NCI-H2227 (cell line): ENCODE measurements around the gene ISM1.

Source experiments
- DNase-seq: peaks from one replicate; lab custom pipeline; 2025; ENCODE audit not compliant: unreplicated experiment; lab: John Stamatoyannopoulos, UW

ISM1 gene

DNA sequence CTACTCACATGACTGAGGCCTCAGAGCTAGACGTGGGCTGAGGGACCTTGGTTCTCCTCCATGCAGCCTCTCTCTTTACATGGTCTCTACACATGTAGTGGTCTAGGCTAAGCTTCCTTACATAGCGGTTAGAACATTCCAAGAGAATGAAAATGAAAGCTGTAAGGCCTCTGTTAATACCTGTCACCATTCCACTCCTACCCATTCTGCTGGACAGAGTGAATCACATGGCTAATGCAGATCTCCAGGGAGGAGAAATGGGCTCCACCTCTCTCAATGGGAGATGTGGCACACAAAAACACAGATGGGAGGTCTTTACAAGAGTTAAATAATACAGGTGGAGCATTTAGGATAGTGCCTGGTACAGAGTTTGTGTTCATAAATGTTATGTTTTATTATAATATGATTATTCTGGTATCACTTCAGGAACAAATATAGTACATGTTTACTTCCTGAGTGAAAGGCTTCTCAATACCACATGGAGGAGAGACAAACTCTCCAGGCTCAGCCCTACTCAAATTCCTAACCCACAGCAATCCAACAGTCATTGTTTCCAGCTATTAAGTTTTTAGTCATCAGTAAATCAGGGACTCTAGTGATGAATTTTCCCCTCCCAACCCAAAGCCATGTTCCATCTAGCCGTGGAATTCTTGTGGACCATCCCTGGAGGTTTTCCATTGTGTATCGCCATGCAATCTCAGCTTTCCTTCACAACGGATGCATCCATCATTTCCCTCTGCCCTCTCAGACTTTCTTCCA, 57.9 kb downstream of the ISM1 start:
- DNase-seq = no peak

DNA sequence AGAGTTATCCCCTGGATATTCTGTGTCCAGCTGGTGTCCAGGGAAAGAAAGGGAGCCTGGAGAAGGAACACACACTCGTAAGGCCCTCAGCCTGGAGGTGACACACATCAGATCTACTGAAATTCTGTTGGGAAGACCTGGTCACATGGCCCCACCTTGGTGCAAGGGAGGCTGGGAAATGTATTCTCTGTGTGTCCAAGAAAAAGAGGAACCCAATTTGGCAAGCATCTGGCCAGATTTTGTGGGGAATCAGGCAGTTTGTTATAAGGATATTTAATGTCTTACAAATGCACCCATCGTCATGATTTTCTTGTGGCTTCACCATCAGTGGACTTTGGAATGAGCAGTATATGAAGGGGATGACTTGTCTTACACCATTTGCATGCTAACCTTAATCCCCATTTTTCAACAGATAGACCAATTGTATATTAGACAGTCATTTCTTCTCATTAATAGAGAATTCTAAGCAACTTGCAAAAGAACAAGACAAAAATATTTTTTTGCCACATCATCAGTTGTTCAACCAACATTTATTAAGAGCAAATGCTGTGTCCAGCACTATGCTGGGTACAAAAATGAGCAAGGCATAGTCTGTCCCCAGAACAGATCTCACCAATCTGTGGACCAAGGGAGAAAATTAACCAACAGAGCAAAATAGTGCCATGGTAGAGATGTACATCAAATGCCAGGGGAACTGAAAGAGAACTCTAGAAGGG, 59.7 kb downstream of the ISM1 start:
- no peak for DNase-seq

DNA sequence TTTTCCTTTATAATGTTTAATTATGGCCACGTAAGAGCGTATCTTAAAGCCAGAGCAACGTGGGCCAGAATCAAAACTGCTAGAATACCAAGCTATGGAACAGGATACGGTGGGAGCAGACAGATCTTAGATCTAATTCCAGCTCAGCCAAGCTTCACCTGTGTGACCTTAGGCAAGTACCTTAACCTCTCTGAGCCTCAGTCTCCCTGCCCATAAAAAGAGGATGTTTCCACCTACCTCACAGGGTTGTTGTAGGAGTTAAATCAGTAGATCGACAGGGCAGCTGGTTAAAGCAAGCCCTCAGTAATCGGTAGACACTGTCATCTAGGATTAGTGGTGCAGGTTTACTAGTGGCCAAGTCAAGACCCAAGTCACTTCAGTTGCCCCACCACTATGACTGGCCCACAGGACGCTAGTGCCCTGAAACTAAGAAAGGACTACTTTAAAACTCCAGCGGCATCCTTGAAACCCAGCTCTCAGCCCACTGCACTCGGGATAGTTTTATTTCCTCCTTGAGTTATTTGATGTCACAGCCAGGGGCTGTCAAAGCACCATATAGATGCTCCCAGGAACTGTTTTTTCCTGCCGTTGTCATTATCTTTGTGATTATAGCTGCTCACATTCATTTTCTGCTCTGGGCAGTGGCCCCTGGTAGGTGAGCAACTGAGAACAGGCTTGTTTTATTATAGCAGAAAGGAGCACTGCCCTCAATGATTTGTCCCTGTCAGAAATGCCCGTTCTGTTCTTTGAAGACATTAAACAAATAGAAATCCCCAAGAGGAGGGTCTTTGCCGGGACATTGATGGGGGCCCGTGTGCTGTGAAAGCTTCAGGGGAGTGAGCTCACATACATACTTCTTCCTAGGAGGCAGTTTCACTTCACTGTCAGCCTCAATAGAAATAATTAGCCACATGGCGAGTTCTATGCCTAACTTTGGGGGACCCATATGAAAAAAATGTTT, 63.1 kb downstream of the ISM1 start:
- peak; percentile 22 for DNase-seq

DNA sequence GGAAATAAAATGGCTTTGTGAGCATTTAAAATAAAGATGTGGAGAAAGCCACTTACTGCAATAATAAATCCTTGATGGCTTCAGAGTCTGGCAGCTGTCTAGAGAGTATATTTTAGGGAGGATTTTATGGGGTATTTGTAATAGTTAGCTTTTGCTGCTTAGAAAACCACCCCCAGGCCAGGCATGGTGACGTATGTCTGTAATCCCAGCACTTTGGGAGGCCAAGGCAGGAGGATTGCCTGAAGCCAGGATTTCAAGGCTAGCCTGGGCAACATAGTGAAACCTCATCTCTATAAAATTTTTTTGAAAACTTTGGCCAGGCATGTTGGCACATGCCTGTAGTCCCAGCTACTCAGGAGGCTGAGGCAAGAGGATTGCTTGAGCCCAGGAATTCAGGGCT, 63.8 kb downstream of the ISM1 start:
- no peak for DNase-seq

DNA sequence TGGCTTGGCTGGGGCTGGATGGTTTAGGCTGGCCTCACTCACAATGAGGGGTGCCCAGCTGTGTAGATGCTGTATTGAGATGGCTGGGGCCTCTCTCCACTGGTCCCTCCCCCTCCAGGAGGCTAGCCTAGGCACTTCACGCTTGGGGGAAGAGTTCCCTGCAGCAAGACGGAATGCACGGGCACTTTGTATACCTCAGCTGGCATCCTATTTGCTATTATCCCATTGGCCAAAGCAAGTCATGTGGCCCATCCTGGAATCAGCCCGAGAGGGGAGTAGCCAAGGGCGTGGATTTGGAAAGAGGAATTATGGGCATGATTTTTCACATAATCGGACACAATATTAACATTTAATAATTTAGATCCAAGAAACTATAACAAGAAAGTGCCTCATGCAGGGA, 64.3 kb downstream of the ISM1 start:
- DNase-seq = no peak

DNA sequence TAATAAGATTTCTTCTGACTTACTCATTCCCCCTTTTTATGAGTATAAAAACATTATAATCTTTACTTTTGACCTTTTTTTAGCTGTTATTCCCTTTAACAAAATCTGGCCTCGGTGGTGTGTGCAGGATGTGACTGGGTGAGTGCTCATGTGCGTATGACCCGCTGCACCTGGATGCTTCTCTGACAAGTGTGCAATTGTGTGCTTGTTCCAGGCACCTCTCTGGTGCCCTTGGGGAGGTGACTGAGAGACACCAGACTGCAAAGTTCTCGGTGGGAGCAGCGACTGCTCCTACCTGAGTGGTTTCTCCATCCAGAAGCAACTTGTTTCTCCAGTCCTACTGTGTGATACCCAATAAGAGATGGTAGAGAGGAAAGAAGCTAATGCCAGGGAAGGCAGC, 65.0 kb downstream of the ISM1 start:
- DNase-seq = no peak

DNA sequence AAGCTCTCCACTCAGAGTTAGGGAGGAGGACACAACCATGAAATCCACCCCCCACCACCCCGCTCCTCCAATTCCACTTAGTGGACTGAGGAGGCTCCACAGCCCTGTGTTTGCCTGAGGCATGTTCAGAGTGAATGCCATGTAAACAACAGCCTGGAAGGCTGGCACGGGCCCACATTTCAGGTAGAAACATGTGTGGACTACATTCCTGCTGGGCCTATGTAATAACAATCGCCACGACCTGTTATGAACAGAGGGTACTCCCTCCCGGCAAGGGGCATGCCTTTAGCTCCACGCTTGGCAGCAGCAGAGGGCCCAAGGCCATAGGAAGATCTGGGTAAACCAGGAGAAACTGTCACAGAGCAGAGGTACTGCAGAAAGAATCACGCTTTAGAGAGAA, 65.5 kb downstream of the ISM1 start:
- no peak for DNase-seq

DNA sequence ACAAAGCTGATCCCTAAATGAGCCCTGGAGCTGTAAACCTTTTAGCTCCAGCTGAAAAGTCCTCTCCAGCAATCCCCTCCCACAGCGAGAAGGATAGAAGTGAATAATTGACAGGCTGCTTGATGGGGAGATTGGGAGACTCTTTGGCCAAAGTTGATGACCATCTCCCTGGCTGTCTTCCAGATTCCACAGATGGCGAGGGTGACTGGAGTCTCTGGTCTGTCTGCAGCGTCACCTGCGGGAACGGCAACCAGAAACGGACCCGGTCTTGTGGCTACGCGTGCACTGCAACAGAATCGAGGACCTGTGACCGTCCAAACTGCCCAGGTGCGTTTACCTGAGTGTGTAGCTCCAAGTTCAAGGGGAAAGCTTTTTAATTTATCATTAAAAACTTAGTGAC, 67.3 kb downstream of the ISM1 start:
- DNase-seq = no peak

DNA sequence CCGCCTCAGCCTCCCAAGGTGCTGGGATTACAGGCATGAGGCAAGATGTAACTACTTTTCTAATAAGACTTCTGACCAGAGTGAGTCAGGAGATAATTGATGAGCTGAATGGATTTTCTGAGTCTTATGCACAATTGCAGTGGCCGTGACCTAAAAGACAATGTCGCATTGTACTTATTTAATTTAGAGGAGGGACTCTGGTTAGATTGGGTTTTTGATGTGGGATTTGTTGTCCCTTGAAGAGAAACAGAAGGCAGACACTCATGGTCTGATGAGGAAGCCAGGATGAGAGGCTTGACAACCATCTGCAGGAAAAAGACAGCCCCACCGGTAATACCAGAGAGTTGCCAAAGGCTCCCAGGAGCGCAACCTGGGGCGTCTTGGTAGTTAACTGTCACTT, 68.0 kb downstream of the ISM1 start:
- no peak for DNase-seq

DNA sequence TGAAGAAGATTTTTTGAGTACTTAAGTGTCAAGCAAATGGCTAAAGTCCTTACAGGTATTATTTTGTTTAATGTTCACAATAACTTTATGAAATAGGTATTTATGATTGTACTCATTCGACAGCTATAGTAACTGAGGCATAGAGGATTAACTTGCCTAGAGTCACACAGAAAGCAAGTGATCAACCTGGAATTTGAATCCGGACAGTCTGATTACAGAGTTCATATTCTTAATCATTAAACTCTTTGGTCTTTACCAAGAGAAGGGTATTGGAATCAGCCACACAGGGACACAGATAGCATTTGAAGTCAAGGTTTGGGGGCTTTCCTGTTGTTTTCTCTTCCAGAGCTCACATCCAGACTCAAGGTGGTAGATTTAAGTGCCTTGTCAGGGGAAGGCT, 69.7 kb downstream of the ISM1 start:
- DNase-seq = no peak

DNA sequence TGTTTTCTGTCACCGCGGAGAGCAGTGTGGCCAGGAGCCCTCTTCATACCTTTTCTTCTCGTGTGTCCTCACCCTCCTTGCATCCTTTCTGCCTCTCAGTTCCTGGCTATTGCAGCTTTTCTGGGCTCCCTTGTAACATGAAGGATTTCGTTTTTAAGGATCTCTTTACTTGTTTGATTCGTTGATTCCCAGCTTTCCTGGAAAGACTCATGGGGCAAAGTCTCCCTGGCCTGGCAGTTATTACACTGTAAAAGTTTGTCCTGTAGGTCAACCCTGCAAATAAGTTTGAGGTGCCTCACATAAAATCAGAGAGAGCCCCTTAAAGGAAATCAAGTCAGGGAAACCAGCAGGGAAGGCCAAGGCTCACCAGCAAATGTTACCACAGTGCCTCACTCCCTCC, 70.1 kb downstream of the ISM1 start:
- DNase-seq = no peak

DNA sequence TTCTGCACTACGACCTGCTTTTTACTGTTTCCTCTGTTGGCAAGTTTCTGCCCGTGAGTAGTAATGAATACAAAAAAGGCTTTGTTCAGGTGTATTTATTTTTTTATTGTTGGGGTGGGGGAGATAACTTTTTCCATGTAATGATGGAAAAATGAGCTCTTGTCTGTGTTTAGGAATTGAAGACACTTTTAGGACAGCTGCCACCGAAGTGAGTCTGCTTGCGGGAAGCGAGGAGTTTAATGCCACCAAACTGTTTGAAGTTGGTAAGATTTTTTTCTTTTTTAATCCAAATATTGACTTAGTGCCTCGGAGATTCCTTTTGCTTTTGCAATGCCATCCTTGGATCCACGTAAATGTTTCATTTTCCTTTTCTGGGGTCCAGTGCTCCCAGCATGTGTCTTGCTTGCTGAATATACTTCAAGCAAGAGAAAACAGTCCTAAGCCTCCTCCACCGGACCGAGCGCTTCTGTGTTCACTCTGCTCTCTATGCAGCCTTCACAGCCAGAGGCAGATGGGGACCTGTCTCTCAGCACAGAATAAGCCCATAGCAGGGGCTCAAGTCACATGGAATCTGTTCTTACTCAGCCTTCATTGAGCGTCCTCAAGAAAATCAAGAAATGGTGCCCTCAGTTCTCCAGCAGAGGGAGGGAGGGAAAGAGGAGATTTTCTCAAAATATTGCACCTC, 71.3 kb downstream of the ISM1 start:
- DNase-seq = no peak

DNA sequence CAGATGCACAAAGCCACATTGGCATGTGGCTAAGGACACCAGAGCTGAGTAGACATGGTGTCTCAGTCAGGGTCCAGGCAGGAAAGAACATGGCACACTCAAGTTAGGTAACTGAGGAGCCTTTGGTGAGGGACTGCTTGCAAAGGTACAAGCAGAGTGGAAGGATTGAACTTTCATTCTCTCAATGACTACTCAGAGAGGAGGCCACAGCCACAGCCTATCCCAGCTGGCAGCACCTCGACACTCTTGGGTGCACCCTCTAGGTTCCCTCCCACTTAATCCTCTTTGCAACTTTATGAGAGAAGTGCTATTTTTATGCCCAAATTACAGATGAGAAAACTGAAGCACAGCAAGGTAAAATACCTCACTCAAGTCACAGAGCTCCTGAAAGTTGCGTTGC, 73.4 kb downstream of the ISM1 start:
- DNase-seq = no peak

DNA sequence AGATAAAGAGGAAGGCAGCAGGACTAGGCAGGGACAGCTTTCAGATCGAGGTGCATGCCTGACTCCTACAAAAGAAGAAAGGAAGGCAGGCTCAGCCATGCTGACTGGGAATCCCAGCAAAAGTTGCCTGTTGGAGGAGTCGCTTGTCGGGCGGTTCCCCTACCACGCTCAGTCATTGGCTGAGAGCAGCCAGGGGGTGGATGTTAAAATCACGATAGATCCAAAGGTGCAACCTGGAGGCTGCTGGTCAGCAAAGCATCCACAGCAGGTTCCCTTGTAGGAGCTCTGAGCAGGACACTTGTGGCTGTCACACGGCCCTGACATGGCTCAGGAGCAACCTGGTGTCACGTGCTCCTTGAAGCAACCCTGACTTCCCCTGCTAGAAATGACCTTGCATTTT, 74.6 kb downstream of the ISM1 start:
- no peak for DNase-seq

DNA sequence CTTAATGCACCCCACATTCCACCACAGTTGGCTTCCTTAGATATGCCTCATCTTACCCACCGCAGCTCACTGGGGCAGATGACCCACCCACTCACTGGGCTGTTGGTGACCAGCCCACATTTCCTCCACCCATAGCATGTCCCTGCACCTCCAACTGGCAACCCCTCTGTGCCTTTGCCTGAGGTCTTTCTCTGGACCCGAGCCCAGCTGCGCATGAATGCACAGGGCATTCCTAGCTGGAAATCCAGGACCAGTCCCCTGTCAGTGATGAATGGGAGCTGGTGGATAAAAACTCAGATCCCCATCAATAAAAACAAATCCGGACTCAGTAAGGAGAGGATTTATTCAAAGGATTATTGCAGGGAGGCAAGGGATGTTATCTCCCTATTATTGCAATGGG, 75.0 kb downstream of the ISM1 start:
- no peak for DNase-seq

DNA sequence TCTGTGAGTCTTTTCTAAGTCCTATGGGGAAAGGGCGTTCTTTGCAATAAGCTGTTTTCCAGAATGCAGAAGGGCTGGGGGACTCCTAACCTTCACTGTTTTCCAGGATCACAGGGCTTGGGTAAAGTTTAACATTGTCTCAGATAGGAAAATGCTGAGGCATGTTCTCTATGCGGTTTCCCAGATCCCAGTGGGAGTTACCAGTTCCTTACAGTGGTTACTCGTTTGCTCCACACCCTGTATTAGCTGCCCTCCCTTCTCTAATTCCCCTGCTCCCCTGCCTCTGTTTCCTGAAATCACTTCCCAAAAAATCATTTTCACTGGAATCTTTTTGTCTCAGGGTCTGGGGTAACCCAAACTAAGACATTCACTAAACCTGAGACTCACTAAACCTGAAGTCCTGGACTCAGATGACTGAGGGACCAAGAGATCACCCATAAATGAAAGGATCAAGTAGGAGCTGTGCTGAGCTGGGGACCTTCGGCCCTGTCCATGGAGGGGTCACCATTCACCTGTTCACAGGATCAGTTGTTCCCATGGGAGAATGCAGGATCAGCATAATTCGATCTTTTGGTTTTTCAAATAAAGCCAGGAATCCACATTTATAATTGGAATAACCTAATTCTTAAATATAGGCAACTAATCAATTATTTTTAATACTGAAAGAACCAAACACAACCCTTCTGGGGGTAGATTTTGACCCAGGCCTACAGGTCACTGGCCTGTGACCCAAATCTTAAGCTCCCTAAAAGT, 76.2 kb downstream of the ISM1 start:
- DNase-seq = no peak

DNA sequence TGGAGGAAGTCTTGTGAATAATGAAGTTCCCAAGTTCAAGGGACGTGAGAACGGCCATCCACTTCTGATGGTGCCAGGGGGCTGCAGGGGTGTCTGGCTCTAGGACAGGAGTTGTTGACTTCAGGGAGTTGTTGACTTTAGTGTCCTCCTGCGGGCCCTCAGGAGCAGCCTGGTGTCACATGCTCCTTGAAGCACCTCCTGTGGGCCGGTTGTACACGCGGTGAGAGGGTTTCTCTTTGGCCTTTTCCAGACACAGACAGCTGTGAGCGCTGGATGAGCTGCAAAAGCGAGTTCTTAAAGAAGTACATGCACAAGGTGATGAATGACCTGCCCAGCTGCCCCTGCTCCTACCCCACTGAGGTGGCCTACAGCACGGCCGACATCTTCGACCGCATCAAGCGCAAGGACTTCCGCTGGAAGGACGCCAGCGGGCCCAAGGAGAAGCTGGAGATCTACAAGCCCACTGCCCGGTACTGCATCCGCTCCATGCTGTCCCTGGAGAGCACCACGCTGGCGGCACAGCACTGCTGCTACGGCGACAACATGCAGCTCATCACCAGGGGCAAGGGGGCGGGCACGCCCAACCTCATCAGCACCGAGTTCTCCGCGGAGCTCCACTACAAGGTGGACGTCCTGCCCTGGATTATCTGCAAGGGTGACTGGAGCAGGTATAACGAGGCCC, 77.8 kb downstream of the ISM1 start:
- DNase-seq = no peak

DNA sequence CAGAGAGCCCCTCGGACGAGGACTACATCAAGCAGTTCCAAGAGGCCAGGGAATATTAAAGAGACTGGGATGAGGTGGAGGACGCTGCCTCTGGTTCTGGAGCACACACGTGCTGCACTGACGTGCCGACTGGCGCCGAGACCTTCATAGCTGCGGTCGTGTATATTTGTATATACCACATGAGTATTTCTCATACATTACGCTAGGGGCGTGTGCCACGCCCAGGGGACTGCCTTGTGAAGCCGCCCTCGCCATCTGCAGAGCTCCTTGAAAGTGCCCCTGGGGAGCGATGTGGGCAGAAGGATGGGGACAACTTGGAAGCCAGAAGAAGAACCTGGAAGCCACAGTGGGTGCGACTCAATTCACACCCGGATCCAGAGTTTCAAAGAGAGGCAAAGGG, 78.3 kb downstream of the ISM1 start:
- no peak for DNase-seq

DNA sequence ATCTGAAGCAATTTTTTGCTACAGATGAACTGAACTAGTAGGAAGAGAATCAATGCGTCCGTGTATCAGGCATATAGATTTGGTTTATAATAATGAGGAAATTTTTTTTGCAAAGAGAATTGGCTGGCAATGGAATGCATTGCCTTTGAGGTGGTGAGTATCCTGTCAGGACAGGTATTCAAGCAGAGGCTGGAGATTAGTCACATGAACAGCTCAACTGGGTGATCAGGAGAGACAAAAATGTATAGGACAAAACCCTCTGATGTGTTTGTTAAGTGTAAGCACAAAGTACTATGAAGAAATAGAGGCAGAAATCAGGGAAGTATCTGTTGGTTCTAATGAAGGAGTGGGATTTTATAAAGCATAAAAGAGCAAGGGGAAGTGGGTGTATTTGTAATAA, 80.5 kb downstream of the ISM1 start:
- no peak for DNase-seq
